ENCODE measurements around the gene CPB2. TPM values are rescaled to one million over a fixed set of nuclear protein-coding genes. Genes with fewer than 3 reads are reported as not detected.
A peak's percentile ranks its signal among the peaks of the same experiment; 100 is the strongest.

The CPB2 gene
- polyA plus RNA-seq, 1 donor = 0.11 TPM

- peak; percentile 94 for DNase-seq (ENCODE audit: low read depth)
These were observed 52.3 kb downstream of the CPB2 start, which contains the start of gene ZC3H13 for GRCh38 chr13:46052319-46053161. Gene ZC3H13 (minus strand): TSS chr13:46052746. CDS start chr13:46045507, 7,239 bp downstream.

GRCh38 chr13:46051968-46052318 lies 52.9 kb downstream of the CPB2 start:
- DNase-seq (ENCODE audit: low read depth) = peak; percentile 4

- no peak for DNase-seq (ENCODE audit: low read depth)
These were observed 54.1 kb downstream of the CPB2 start for GRCh38 chr13:46050771-46051170.

- DNase-seq (ENCODE audit: low read depth) = no peak
These were observed 59.4 kb downstream of the CPB2 start for GRCh38 chr13:46045424-46045823.

- DNase-seq (ENCODE audit: low read depth) = no peak
These were observed 61.2 kb downstream of the CPB2 start for GRCh38 chr13:46043647-46044046.

- no peak for DNase-seq (ENCODE audit: low read depth)
These were observed 63.4 kb downstream of the CPB2 start for GRCh38 chr13:46041419-46041839.

- no peak for DNase-seq (ENCODE audit: low read depth)
These were observed 64.1 kb downstream of the CPB2 start for GRCh38 chr13:46040763-46041162.

- DNase-seq (ENCODE audit: low read depth) = no peak
These were observed 65.2 kb downstream of the CPB2 start for GRCh38 chr13:46039411-46040182.

GRCh38 chr13:46038296-46038695 lies 66.5 kb downstream of the CPB2 start:
- no peak for DNase-seq (ENCODE audit: low read depth)

- DNase-seq (ENCODE audit: low read depth) = no peak
These were observed 69.8 kb downstream of the CPB2 start for GRCh38 chr13:46035066-46035465.

GRCh38 chr13:46032341-46032740 lies 72.5 kb downstream of the CPB2 start:
- no peak for DNase-seq (ENCODE audit: low read depth)

GRCh38 chr13:46031581-46032263 lies 73.1 kb downstream of the CPB2 start:
- no peak for DNase-seq (ENCODE audit: low read depth)

- no peak for DNase-seq (ENCODE audit: low read depth)
These were observed 79.7 kb downstream of the CPB2 start for GRCh38 chr13:46025157-46025556.

- no peak for DNase-seq (ENCODE audit: low read depth)
These were observed 82.4 kb downstream of the CPB2 start for GRCh38 chr13:46022481-46022880.

- DNase-seq (ENCODE audit: low read depth) = no peak
These were observed 88.6 kb downstream of the CPB2 start for GRCh38 chr13:46016216-46016615.

- DNase-seq (ENCODE audit: low read depth) = no peak
These were observed 89.5 kb downstream of the CPB2 start for GRCh38 chr13:46015366-46015765.

- no peak for DNase-seq (ENCODE audit: low read depth)
These were observed 92.4 kb downstream of the CPB2 start for GRCh38 chr13:46012404-46012803.

GRCh38 chr13:46010148-46010547 lies 94.7 kb downstream of the CPB2 start:
- no peak for DNase-seq (ENCODE audit: low read depth)

GRCh38 chr13:46008631-46009030 lies 96.2 kb downstream of the CPB2 start:
- no peak for DNase-seq (ENCODE audit: low read depth)

- DNase-seq (ENCODE audit: low read depth) = no peak
These were observed 98.0 kb downstream of the CPB2 start for GRCh38 chr13:46006688-46007452.

- DNase-seq (ENCODE audit: low read depth) = no peak
These were observed 100.3 kb downstream of the CPB2 start for GRCh38 chr13:46004491-46004890.
